ENCODE results near the gene TMEM163.

GRCh38 chr2:134433469-134433868 lies 285.3 kb downstream of the TMEM163 start:
- no peak for TF ChIP-seq CTCF (IDR thresholded peaks at IDR 0.05)
- TF ChIP-seq POLR2A (IDR thresholded peaks at IDR 0.05) = no peak
